LNCaP clone FGC (cell line): ENCODE results near the gene PSAT1.
"Not testable (repeated sequence)": the region's sequence is repeated elsewhere in the genome, so short reads cannot be mapped to it uniquely, and the experiment has no call there.

Experiments
- DNase-seq: peaks from one replicate; pipeline ENCODE4 v3.0.0-alpha.2; 2011; ENCODE audit warnings: low read depth
- H3K4me3 ChIP-seq: 2 replicates; pipeline ENCODE4 v1.5.1; 2011; ENCODE audit warnings: mild to moderate bottlenecking, low read depth, low read length, control low read depth
- TF ChIP-seq, protein P1 (sequence below): IDR thresholded peaks from 2 replicates; pipeline ENCODE4 v1.5.1; 2012; ENCODE audit warnings: mild to moderate bottlenecking; ENCODE audit not compliant: control insufficient read depth, insufficient read depth; ENCODE audit errors: extremely low read depth

The PSAT1 gene

GRCh38 chr9:78280982-78281668 lies 15.8 kb upstream of the PSAT1 start:
- DNase-seq = no peak
- TF ChIP-seq, protein P1, sequence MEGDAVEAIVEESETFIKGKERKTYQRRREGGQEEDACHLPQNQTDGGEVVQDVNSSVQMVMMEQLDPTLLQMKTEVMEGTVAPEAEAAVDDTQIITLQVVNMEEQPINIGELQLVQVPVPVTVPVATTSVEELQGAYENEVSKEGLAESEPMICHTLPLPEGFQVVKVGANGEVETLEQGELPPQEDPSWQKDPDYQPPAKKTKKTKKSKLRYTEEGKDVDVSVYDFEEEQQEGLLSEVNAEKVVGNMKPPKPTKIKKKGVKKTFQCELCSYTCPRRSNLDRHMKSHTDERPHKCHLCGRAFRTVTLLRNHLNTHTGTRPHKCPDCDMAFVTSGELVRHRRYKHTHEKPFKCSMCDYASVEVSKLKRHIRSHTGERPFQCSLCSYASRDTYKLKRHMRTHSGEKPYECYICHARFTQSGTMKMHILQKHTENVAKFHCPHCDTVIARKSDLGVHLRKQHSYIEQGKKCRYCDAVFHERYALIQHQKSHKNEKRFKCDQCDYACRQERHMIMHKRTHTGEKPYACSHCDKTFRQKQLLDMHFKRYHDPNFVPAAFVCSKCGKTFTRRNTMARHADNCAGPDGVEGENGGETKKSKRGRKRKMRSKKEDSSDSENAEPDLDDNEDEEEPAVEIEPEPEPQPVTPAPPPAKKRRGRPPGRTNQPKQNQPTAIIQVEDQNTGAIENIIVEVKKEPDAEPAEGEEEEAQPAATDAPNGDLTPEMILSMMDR = no peak
- no peak overlapping the region for H3K4me3 ChIP-seq

- H3K4me3 ChIP-seq, DNase-seq: not testable (repeated sequence)
Observed at GRCh38 chr9:78284181-78284580, 12.7 kb upstream of the PSAT1 start.

- DNase-seq = no peak
- TF ChIP-seq, protein P1 = no peak
- no peak overlapping the region for H3K4me3 ChIP-seq
Observed at GRCh38 chr9:78286125-78286524, 10.8 kb upstream of the PSAT1 start.

GRCh38 chr9:78286946-78287388 lies 10.0 kb upstream of the PSAT1 start:
- H3K4me3 ChIP-seq = no peak overlapping the region
- DNase-seq = no peak
- TF ChIP-seq, protein P1 = no peak

DNA sequence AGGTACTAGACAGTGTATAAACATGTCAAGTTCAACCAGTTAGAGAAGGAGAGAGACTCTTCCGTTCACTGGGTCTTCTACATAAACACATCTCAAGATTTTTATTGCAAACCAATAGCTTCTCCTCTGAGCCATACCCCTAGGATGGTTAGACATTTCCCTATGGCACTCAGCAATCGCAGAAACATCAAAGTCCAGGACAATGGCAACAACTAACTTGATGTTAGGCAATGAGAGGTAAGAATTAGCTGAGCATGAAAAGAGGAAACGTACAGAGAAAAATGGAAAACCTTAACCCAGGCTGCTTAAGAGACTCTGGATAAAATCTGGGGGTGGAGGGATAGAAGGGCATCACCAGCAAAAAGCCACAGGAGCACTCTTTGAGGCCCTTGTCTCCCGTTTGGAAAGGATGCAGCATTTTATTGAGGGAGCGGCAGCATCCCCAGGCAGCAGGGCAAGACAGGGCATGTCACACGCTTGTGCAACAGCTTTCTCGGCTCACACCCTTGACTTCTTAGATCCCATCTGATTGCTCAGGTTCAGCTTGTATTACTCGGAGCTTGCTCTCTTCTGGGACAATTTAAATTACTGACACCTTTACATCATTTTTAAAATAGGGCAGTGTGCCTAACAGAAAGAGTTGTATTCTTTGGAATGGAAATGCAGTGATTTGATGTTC lies 8.6 kb upstream of the PSAT1 start:
- DNase-seq = no peak
- TF ChIP-seq, protein P1 = no peak
- H3K4me3 ChIP-seq = no peak overlapping the region

DNA sequence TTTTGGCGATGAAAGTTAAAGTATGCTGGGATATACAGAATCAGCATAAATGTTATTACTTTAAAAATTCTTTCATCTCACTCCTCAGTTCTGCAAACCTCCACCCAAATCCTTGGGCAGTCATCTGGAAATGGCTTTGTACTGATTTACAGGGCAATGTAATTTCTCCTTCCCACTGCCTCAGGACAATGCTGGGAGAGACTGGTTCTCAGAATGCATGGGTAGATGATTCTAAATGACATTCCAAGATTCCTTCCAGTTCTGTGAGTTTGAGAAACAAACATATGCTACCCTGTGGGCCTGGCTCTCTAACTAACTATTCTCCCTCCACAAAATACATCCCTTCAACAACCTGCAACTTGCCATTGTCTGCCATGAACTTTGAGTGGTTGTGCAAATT lies 7.5 kb upstream of the PSAT1 start:
- DNase-seq = no peak
- H3K4me3 ChIP-seq = no peak overlapping the region
- TF ChIP-seq, protein P1 = no peak

DNA sequence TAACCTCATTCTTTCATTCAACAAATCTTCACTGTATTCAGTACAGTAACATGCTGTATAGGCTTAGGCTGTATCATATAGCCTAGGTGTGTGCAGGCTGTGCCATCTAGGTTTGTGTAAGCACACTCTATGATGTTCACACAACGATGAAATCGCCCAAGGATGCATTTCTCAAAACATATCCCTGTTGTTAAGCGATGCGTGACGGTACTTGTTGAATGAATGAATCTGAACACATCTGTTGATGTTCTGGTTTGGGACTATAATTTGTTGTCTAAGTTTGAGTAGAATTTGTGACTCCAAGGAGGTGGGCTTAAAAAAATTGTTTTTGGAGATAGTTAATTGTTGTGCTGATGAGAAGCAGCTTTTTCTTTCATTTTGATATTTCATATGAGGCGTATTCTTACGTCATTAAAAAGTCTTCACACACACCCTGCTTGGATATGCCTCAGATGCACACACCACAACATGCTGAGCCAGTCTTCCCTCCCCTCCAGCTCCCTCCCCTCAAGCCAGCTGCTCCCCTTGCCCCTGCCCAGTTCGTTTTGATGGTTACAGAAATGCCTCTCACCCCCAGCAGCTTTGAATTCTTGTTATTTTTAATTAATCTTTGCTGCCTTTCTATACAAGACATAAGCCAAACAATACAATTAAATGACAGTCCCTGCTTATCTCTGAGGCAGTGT lies 5.5 kb upstream of the PSAT1 start:
- DNase-seq = no peak
- TF ChIP-seq, protein P1 = no peak
- no peak overlapping the region for H3K4me3 ChIP-seq
